H1 (cell line): Measurements from ENCODE around the gene AMPD1.

Source experiments
- JUN ChIP-seq: IDR thresholded peaks from 2 replicates; pipeline ENCODE4 v1.6.1; 2011; ENCODE audit warnings: low read depth, mild to moderate bottlenecking, improper control_type of control experiment, low read length
- POLR2AphosphoS5 ChIP-seq: IDR thresholded peaks from 2 replicates; pipeline ENCODE4 v1.6.1; 2011; ENCODE audit warnings: low read depth, low read length
- TF ChIP-seq, protein P1 (sequence below), 3 experiments: IDR thresholded peaks; 1 replicate in 2 of 3; 2 replicates in 1 of 3; pipeline versions ENCODE4 v1.5.1 to v1.6.1; 2011; ENCODE audit warnings: low read length in 3 of 3, mild to moderate bottlenecking in 3 of 3, inconsistent platforms in 2 of 3, low read depth in 1 of 3, moderate library complexity in 1 of 3; ENCODE audit not compliant: insufficient read depth in 1 of 3; ENCODE audit errors: control extremely low read depth in 1 of 3
- TF ChIP-seq, protein P2 (sequence below): IDR thresholded peaks from 2 replicates; pipeline ENCODE4 v1.6.1; 2012; ENCODE audit warnings: low read length, inconsistent platforms

DNA sequence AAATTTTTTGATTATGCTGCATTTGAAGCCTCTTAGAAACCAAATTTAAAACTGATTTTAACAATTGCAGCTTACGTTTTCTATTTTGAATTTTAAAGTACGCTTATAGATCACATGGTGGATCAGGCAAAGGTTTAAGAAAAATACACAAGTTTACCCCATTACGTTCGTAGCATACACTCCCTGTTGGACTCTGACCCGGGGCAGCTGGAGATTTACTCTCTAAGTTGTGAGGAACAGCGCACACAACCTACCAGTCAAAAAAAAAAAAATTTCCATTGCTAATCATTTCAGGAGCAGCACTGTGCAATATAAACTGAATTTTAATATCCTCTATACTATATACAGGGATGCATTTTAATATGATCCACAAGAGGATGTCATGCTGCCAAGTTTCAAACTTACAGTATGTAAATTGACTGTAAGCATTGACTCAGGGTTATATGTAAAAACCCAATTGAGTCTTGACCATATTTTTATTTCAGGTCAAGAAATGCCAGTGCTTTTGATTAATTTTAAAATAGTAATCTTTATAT, 42.0 kb upstream of the AMPD1 start:
- TF ChIP-seq, protein P1, sequence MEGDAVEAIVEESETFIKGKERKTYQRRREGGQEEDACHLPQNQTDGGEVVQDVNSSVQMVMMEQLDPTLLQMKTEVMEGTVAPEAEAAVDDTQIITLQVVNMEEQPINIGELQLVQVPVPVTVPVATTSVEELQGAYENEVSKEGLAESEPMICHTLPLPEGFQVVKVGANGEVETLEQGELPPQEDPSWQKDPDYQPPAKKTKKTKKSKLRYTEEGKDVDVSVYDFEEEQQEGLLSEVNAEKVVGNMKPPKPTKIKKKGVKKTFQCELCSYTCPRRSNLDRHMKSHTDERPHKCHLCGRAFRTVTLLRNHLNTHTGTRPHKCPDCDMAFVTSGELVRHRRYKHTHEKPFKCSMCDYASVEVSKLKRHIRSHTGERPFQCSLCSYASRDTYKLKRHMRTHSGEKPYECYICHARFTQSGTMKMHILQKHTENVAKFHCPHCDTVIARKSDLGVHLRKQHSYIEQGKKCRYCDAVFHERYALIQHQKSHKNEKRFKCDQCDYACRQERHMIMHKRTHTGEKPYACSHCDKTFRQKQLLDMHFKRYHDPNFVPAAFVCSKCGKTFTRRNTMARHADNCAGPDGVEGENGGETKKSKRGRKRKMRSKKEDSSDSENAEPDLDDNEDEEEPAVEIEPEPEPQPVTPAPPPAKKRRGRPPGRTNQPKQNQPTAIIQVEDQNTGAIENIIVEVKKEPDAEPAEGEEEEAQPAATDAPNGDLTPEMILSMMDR (IDR thresholded peaks at IDR 0.05; ENCODE audit: control extremely low read depth in 1 of 3, insufficient read depth in 1 of 3, low read depth in 1 of 3, low read length in 3 of 3): no peak
- TF ChIP-seq JUN (no peak), POLR2AphosphoS5 (no peak)
- TF ChIP-seq, protein P2, sequence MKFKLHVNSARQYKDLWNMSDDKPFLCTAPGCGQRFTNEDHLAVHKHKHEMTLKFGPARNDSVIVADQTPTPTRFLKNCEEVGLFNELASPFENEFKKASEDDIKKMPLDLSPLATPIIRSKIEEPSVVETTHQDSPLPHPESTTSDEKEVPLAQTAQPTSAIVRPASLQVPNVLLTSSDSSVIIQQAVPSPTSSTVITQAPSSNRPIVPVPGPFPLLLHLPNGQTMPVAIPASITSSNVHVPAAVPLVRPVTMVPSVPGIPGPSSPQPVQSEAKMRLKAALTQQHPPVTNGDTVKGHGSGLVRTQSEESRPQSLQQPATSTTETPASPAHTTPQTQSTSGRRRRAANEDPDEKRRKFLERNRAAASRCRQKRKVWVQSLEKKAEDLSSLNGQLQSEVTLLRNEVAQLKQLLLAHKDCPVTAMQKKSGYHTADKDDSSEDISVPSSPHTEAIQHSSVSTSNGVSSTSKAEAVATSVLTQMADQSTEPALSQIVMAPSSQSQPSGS: no peak
